Loucy (cell line): ENCODE measurements around the gene CPED1.

Experiments used
- CTCF ChIP-seq: fragments of 200-600 bp; sonication (generic); conservative IDR thresholded peaks from 2 replicates; pipeline ENCODE4 v1.5.1; 2014; ENCODE audit warnings: mild to moderate bottlenecking, antibody characterized with exemption, low read length
- EZH2phosphoT487 ChIP-seq: fragments of 200-600 bp; IDR thresholded peaks from 2 replicates; pipeline ENCODE4 v1.6.1; 2018; ENCODE audit warnings: antibody characterized with exemption, mild to moderate bottlenecking, moderate library complexity, borderline replicate concordance

GRCh38 chr7:120987280-120987679, 1.2 kb upstream of the CPED1 start:
- TF ChIP-seq CTCF, result no peak
- TF ChIP-seq EZH2phosphoT487, result no peak
